IMR-90 (cell line): ENCODE results near the gene SH3RF2.

ENCODE experiments used
- BHLHE40 ChIP-seq: fragments of 150-350 bp; IDR thresholded peaks from 2 replicates; pipeline ENCODE4 v1.6.1; 2016; ENCODE audit warnings: mild to moderate bottlenecking, low read depth, low read length
- CHD1 ChIP-seq: IDR thresholded peaks from 2 replicates; pipeline ENCODE4 v1.6.1; 2012; ENCODE audit warnings: low read depth, low read length, improper control_type of control experiment
- FOS ChIP-seq: fragments of 150-350 bp; IDR thresholded peaks from 2 replicates; pipeline ENCODE4 v1.6.1; 2016; ENCODE audit warnings: low read depth, low read length
- MXI1 ChIP-seq: IDR thresholded peaks from 2 replicates; pipeline ENCODE4 v1.6.1; 2012; ENCODE audit warnings: low read depth, mild to moderate bottlenecking, low read length, moderate library complexity, borderline replicate concordance
- POLR2A ChIP-seq: IDR thresholded peaks from 2 replicates; pipeline ENCODE4 v1.6.1; 2012; ENCODE audit warnings: mild to moderate bottlenecking, low read depth, low read length
- SMC3 ChIP-seq: fragments of 150-350 bp; IDR thresholded peaks from 2 replicates; pipeline ENCODE4 v1.6.1; 2016; ENCODE audit warnings: low read depth, mild to moderate bottlenecking, antibody characterized with exemption, low read length, moderate library complexity
- TF ChIP-seq, protein P1 (sequence below): conservative IDR thresholded peaks from 2 replicates; pipeline ENCODE4 v1.5.1; 2012; ENCODE audit warnings: mild to moderate bottlenecking, low read depth, low read length, improper control_type of control experiment
- TF ChIP-seq, protein P2 (sequence below): fragments of 150-350 bp; IDR thresholded peaks from 2 replicates; pipeline ENCODE4 v1.6.1; 2017; ENCODE audit warnings: mild to moderate bottlenecking, antibody characterized with exemption, low read length, low read depth

DNA sequence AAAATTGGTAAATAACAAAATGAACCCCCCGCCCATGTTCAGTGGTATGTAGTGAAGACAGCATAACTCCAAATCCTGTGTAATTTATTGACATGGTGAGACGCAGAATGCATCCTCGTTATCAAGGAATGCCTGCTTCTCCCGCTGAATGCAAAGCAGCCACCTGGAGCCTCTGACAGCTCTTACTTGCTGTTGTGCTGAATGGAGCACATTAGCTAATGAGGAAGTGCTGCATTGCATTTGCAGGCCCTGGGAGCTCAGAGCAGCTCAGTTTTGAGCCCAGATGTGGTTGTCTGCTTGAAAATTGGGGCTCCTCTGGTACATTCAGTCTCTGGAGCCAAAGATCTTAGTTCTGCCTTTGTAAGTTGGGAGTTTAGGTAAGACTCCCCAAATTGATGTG is 140.1 kb downstream of the SH3RF2 start:
- no peak for TF ChIP-seq POLR2A
- TF ChIP-seq SMC3, result no peak
- TF ChIP-seq, protein P1, sequence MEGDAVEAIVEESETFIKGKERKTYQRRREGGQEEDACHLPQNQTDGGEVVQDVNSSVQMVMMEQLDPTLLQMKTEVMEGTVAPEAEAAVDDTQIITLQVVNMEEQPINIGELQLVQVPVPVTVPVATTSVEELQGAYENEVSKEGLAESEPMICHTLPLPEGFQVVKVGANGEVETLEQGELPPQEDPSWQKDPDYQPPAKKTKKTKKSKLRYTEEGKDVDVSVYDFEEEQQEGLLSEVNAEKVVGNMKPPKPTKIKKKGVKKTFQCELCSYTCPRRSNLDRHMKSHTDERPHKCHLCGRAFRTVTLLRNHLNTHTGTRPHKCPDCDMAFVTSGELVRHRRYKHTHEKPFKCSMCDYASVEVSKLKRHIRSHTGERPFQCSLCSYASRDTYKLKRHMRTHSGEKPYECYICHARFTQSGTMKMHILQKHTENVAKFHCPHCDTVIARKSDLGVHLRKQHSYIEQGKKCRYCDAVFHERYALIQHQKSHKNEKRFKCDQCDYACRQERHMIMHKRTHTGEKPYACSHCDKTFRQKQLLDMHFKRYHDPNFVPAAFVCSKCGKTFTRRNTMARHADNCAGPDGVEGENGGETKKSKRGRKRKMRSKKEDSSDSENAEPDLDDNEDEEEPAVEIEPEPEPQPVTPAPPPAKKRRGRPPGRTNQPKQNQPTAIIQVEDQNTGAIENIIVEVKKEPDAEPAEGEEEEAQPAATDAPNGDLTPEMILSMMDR, result no peak
- no peak for TF ChIP-seq BHLHE40
- TF ChIP-seq FOS, result no peak
- TF ChIP-seq MXI1, result no peak
- no peak for TF ChIP-seq CHD1
- TF ChIP-seq, protein P2, sequence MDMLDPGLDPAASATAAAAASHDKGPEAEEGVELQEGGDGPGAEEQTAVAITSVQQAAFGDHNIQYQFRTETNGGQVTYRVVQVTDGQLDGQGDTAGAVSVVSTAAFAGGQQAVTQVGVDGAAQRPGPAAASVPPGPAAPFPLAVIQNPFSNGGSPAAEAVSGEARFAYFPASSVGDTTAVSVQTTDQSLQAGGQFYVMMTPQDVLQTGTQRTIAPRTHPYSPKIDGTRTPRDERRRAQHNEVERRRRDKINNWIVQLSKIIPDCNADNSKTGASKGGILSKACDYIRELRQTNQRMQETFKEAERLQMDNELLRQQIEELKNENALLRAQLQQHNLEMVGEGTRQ, result no peak
